KG1 (cell line): ENCODE results near the gene MCAT.

Experiments used
- DNase-seq: peaks from one replicate; lab custom pipeline; 2025; lab: John Stamatoyannopoulos, UW

MCAT gene, protein sequence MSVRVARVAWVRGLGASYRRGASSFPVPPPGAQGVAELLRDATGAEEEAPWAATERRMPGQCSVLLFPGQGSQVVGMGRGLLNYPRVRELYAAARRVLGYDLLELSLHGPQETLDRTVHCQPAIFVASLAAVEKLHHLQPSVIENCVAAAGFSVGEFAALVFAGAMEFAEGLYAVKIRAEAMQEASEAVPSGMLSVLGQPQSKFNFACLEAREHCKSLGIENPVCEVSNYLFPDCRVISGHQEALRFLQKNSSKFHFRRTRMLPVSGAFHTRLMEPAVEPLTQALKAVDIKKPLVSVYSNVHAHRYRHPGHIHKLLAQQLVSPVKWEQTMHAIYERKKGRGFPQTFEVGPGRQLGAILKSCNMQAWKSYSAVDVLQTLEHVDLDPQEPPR

DNA sequence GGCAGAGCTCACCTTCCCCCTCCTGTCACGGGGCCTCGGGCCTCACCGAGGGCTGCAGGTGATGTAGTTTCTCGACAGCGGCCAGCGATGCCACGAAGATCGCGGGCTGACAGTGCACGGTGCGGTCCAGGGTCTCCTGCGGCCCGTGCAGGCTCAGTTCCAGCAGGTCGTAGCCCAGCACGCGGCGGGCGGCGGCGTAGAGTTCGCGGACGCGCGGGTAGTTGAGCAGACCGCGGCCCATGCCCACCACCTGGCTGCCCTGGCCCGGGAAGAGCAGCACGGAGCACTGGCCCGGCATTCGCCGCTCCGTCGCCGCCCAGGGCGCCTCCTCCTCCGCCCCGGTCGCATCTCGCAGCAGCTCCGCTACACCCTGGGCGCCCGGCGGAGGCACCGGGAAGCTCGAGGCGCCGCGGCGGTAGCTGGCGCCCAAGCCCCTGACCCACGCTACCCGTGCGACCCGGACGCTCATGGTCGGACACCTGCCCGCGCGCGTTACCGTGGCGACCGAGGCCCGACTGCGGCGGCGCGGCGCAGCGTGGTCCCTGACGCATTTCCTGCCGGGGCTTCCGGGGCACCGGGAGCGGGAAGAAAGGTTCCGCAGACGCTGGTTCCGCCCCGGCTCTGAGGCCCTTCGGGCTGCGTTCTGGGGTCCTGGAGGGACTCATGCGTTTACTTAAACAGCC, at the start of gene MCAT:
MCAT (minus strand) TSS at position 519 of the 683 bp plus-strand sequence; CDS start at position 469, 50 bp downstream.
- DNase-seq: peak; percentile 86

DNA sequence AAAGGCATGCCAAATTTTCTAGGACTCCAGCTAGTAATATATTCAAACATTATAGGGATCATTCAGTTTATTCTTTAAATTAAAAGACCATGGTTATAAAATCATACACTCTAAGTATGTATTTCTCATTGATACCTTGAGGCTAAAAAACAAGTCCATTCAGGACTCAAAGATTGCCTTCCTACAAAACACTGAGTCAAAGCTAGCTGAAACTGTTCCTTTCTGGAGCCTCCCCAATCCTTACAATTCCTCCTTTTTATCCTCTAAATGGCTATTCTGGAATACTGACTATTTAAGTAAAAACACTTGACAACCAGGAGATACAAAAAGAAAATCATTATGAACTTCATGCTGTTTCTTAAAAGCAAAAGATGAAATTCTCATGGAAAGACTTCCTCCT, 48.6 kb upstream of the MCAT start:
- DNase-seq: no peak

DNA sequence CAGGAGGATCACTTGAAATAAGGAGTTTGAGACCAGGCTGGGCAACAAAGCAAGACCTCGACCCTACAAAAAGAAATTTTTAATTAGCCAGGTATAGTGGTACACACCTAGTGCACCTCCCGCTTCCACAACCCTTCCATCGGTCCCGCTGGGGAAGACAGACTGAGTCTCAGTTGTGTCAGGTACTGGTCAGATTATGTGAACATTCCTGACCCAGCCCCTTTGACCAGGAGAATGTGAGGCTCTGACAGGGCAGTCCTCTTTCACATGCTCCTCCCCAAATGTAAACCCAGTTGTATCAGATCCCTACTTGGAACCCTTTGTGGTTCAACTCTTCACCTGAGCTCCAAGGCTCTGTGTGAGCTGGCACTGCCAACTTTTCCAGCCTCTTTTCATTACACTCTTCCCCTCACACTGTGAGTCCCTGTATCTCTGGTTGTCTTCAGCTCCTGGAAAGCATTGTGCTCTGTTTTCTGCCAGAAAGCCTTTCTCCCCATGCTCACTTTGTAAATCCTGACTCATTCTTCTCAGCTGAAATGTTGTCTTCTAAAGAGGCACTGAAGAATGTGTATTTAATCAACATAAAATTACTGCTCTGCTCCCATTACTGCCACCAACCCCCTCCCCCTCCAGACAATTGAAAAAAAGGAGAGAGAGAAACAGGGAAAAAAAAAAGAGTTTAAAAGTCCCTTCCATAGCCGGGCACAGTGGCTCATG, 45.8 kb upstream of the MCAT start:
- no peak for DNase-seq

DNA sequence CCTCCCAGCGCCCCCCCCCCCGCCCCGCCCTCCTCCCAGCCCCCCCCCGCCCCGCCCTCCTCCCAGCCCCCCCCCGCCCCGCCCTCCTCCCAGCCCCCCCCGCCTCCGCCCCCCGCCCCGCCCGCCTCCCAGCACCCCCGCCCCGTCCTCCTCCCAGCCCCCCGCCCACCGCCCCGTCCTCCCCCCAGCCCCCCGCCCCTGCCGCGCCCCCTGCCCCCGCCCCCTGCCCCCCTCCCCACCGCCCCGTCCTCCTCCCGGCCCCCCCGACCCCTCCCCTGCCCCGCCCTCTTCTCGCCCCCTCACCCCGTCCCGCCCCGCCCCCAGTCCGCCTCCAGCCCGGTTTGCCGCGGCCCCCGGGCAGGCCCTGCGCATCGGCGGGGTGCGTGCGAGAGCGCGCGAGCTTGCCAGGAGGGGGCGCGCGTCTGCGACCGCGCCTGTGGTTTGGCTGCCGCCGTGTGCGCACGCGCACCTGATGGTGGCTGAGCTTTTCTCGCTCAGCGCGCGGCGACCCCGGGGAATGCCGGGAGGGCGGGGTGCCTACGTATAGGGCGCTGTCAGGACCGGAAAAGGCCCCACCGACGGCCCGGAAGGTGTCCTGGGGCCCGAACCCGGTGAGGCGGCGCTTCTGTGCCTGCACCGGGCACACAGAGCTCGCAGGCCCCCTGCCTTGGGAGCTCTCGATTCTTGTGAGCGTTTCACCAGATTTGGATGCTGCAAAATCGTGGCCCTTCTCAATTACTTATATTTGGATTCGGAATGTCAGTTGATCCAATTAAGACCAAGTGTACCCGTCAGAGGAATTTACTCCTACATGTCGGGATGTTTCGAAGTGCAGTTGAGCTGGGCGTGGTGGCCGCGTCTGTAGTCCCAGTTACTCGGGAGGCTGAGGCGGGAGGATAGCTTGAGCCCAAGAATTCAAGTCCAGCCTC, 44.2 kb upstream of the MCAT start:
- DNase-seq: peak; percentile 76

DNA sequence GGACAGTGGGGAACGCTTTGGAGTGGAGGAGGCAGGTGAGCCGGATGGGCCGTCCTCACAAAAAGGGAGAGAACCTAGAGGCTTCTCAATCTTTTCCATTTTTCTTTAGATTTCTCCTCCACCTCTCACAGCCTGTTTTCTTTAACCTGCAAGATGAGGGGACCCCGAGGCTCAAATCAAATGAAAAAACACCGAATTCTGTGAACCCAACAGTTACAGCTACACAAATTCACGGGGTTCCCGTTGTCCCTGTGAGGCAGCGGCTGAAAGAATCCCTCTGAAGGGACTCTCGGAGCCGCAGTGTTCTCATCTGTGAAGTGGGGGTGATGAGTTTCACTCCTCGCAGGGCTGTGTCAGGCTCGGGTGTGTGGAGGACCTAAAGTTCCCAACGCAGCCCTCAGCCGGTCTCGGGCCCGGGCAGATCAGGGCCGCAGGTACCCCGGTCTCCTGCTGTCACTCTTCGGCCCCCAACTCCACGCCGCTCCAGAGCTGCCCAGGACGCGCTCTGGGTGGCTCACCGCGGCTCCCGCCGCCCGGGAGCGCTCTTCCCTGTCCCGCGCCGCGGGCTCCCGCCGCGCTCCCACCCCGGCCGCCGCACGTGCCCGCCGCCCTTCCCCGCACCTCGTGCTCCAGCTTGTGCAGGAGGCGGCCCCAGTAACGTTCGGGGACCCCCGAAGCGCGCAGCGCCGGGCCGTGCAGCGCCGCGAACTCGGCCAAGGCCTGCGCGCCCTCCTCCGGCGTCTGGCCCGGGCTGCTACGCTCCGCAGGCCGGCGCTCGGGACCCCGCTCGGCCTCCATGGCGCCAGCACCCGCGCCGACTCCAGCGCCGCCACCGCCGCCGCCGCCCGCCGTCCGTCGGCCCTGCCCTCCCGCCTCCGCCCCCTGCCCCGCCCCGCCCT, 43.3 kb upstream of the MCAT start, which contains the start of gene TTLL12:
TTLL12 (minus strand) TSS at position 863 of the 899 bp plus-strand sequence; CDS start at position 798, 65 bp downstream.
- DNase-seq: no peak

DNA sequence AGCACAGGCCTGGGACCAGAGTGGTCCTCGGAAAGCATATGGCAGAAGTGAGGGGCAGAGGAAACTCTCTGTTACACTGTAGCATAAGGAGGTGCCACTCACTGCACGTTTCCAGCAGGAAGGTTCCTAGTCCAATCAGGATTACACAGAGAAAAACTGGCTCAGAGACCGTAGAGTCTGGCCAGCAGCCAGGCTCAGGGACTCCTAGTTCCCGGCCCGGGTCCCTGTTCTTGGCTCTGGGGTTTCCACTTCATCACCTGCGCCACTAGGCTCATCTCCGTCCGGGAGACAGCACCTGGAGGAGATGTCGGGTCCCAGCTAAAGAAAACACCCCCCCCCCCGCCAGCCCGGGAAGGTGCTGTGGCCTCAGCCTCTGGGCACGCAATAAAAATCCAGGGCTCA, 42.7 kb upstream of the MCAT start:
- DNase-seq: no peak

DNA sequence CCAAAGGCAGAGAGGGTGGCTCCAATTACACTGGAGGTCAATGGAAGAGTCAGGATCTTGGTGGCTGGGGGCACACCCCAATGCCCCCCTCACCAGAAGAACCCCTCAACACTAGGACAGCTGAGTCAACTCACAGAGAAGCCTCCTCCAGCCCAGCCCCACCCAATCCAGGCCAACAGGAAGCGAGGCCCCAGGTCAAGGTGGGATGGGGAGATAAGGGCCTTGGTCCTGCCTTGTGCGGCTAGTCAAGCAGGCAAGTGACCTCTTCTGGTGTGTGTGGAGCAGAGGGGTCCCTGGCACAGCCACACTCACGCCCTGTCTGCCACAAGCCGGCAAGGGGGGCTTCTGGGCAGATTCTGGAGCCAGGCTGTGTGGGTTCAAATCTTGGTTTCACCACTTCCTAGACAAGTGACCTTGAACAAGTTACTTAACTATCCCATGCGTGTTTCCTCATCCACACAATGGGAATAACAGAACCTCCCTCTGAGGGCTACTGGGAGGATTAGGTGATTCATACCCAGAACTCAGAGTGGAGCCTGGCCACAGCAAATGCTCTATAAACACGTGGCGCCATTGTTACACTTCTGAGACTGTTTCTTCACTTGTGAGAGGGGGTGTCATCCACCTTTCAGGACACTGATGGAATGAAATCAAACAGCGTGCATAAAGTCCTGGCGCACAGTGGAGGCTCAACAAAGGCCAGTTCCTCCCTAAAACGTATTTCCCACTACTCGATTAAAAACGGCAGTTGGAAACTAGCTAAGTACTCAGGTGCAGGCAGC, 40.5 kb upstream of the MCAT start:
- no peak for DNase-seq

DNA sequence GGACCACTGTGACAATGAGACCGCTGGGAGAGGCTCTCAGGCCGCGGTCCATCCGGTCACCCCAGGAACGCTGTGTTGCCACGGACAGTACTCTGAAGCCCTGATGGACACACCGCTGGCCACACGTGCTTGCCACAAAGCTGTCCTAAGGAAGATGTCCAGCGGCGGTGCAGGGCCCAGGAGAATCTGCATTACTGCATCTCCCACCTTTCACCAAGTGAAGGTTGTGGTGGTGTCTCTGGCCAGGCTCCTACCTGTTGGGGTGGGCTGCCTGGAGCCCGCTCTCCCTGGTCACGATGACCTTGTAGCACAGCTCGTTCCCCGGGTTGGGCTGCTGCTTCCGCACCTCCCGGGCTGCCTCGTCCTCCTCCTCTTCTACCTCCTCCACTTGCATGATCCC, 39.5 kb upstream of the MCAT start:
- DNase-seq: no peak

DNA sequence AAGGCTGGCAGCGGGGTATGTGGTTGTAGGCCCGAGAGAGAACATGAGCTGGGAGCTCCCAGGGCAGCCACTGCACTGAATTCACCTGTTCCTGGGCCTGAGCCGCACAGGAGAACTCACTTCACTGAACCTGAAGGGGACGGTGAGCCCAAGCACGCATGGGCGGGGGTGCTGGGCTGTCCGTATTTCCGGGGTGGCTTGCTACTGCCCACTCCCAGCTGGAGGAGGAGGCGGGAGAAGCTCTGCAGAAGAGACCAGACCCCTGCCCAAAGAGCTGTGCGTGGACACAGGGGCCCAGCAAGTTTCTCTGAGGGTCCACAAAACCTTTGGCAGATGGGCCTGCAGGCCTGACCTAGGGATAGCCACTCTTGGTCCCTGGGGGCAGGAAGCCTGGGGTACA, 38.9 kb upstream of the MCAT start:
- no peak for DNase-seq

DNA sequence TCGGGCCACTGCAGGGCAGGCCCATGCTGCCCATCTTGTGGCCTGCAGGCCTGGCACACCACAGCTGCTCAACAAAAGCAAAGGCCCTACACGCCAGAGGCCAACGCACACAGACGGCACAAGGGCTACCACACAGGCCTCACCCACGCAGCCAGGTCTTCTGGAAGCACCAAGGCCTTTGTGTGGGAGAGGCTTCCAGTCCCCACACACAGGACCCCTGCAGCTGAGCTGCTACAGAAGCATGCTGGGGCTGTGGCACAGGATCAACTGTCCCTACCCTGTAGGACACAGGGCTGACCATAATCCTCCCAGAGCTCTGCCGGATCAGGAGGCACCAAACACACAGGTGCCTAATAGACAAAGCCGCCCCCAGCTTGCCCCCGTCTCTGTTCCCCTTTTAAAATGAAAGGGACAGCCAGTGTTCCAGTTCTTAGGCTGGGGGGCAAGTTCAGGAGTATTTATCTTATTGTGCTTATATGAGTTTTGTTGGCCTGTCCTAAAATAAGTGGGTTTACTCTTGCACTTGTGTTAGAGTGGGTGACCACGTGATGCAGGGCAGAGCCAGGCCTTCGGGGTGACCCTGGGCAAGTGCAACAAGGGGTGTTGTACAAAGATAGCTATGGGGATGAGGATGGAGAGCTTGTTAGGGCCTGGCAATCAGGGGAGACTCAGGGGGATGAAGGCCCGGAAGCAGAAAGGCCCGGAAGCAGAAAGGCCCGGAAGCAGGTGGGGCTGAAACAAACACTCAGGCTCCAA, 38.3 kb upstream of the MCAT start:
- no peak for DNase-seq

DNA sequence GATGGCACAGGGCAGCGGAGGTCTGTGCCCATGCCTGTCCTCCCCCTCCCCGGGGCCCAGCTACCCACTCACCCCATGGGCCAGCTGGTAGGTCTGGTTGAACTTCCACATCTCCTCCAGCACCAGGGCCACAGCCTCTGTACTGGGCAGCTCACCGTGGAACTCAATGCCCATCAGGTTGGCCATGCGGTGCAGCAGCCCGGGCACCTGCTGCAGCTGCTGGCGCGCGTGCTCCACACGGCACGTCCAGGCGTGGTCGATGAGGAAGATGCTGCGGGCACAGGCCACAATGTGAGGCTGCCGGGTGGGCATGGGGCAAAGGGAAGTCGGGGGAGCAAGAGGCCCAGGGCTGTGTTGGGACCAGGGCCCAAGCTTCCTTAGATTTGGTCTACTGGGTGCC, 37.5 kb upstream of the MCAT start:
- no peak for DNase-seq

DNA sequence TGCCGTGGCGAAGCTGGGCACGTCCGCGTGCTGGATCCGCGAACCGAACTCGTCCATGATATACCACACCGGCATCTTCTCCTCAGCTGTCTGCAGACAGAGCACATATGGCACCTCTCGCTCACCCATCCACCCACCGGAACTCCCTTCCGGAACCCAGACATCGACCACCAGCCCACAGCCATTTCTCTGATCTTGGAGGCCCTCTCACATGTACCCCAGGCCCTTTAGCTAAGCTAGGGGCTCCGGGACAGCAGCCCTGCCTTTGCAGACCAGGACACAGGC, 36.7 kb upstream of the MCAT start:
- DNase-seq: no peak

DNA sequence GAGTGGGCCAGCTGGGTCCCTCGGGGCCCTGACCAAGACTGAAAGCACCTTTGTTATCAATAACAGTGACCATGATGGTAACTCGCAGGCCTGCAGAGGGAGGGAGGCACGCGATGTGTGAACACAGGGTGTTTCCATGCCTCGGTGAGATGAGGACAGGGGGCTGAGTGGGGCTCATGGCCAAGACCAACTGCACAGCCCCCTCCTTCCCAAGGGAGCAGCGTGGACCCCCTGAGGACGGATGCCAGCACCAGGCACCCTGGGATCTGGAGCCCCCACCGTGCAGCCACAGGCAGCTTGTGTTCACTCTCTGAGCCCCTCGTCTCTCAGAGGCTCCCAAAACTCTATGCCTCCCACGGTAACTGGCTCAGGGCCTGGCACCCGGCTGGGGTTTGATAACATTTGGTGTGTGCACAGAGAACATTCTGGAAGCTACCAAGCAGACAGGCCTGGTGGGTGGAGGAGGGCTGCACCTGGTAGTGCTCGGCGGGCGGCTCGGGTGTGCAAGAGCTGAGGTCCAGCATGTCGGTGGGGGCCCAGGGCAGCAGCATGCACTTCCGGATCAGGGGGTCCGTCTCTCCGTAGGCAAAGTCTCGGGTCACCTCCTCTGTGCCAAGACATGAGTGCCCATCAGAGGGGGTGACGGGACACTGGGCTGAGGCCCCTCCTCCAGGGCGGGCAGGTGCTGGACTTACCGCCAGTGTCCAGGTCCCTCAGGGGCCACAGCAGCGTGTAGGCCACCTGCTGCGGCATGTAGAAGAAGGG, 36.1 kb upstream of the MCAT start:
- no peak for DNase-seq

DNA sequence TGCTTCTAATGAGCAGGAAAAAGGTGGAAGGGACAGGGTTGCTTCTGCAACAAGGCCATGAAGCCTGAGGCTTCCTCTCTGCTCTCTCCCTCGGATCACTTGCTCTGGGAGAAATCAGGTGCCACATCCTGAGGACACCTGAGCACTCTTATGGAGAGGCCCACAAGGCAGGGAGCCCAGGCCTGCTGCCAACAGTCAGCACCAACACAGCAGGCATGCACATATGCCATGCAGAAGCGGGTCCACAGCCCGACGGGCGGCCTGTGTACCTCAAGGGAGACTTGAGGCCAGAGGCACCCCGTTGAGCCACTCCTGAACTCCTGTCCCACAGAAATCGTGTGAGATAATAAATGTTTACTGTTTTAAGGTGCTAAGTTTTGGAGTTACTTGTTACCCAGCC, 34.3 kb upstream of the MCAT start:
- no peak for DNase-seq

DNA sequence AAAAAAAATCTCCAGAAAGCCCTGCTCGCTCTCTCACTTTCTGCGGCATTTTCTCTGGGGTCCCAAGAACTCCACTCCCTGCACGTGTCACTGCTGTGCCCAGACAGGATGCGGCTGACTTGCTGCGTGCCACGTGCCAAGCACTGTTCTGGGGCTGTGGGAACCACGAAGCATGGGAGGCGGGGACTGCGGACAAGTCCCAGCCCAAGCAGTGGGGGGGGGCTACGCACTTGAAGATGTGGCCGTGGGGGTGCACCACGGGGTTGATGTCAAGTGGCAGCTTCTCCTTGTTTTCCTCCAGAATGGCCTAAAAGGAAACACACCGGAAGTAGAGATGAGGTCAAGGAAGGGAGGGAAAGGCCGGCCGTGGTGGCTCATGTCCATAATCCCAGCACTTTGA, 32.9 kb upstream of the MCAT start:
- no peak for DNase-seq

DNA sequence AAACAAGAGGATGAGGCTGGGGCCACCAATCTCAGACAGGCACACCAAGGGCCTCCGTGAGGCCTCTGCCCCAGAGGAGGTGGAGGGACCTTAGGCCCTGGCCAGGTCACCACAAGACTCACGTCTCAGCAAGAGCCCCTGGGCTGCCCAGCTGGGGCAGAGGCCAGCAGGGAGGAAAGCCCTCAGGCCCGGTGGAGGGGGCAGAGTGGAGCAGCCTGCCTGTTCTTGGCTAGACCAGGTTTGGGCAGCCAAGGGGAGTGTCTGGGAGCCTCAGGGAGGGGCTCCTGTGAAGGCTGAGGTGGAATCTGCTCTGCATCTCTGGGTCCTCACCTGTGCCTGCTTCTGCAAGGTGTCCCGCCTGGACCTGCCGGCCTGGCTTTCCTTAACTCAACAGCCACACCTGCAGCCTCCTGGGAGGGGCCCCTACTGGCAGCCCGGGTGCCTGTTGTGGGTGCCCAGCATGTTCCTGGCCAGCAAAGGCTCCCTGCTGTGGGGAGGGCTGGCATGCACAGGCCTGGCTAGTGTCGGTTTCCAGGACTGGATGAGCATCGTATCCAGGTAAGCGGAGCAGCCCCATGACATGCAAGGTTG, 31.8 kb upstream of the MCAT start:
- DNase-seq: no peak

DNA sequence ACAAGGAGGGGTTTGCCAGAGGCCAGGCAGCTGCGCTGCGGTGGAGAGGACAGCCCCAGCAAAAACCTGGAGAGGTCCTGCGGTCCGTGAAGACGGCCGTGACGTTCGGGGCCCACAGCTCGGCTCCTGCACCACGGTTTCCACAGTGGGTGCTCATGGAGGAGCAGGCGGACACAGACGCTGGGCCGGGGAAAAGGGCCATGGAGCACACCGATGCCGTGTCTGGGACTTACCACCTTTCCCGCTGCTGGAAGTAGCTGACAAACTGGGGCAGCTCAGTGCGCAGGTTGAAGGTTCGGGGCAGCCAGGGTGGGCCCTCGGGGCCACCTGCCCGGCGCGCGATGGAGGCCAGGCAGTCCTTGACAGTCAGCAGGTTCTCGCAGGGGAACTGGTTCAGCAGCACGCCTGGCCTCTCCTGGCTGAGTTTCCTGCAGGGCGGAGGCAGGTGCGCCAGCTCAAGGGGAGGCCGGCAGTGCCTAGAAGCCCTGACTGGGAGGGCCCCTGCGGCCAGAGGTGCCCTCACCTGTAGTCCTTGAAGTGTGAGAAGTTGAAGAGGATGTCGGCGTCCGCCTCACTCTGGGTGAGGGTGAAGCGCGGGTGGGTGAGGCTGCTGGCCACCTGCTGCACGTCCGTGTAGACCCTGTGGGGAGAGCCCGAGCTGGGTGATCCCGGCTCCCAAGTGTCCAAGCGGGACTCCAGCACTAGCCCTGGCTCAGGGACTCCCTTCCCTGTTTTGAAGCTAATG, 30.9 kb upstream of the MCAT start:
- no peak for DNase-seq

DNA sequence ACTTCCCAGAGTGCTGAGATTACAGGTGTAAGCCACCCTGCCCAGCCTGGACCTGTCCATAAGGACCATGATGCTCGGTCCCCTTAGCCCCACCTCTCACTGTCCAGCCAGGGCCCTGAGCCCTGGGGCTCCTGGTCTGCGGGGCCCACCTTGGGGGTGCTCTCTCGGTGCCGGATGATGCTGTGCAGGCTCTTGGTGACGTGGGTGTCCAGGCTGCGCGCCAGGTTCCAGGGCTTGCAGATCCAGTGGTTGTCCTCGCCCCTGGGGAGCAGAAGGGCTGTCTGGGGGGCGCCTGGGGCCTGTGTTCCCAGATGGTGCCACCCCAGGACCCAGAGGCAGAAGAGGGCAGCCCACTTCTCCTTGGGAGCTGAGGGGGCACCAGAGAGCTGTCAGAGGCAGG, 30.4 kb upstream of the MCAT start:
- no peak for DNase-seq
